ENCODE results near the gene PNP. TPM values are rescaled to one million over a fixed set of nuclear protein-coding genes. Genes with fewer than 3 reads are reported as not detected.

PNP gene
- total and polyA plus RNA-seq, 2 donors (not counting 1 experiment from before 2014, with no cell fraction given) = 42.0 to 119 TPM

- peak; percentile 28 for ATAC-seq (ENCODE audit: low read depth)
- peaks cover 16 to 18% of the 10 kb centered on the region in 2 donors for H3K4me1 ChIP-seq (ENCODE audit: control insufficient read depth in 2 of 2, insufficient read depth in 2 of 2, low read length in 2 of 2)
- Mint-ChIP-seq H3K27ac (peak overlapping the region; percentile 23), H3K9me3 (ENCODE audit: insufficient read depth) (no peaks in the 10 kb centered on the region), H3K27me3 (no peaks in the 10 kb centered on the region), H3K4me3 (peak overlapping the region; percentile 11), H3K4me1 (peaks cover 21% of the 10 kb centered on the region)
- H3K79me2 ChIP-seq (ENCODE audit: control insufficient read depth, insufficient read depth, low read length) = no peaks in the 10 kb centered on the region
- no peaks in the 10 kb centered on the region for H3K27me3 ChIP-seq (replicated peaks in 1 of 4; ENCODE audit: control extremely low read depth in 1 of 4, control insufficient read depth in 3 of 4, insufficient read depth in 4 of 4, low read length in 3 of 4)
- intact Hi-C loops (cut with micrococcal nuclease) = no loop called here
- POLR2A ChIA-PET = no interaction called here
- no peaks in the 10 kb centered on the region for H4K20me1 ChIP-seq (ENCODE audit: control insufficient read depth, insufficient read depth, low read length, poor library complexity, severe bottlenecking)
- H3K27ac ChIP-seq (ENCODE audit: low read length in 2 of 2) = no peak overlapping the region
- H3K9me3 ChIP-seq (ENCODE audit: control extremely low read depth in 1 of 3, control insufficient read depth in 2 of 3, insufficient read depth in 1 of 3, low read length in 2 of 3) = no peaks in the 10 kb centered on the region
- H3K4me2 ChIP-seq (replicated peaks; ENCODE audit: low read depth, low read length, poor library complexity, severe bottlenecking) = peak overlapping the region; percentile 55
- TF ChIP-seq CTCF (IDR thresholded peaks at IDR 0.05) = no peak
- no peak for TF ChIP-seq EZH2 (IDR thresholded peaks at IDR 0.05; ENCODE audit: borderline replicate concordance, insufficient read depth, low read depth, low read length, poor library complexity, severe bottlenecking)
- no peaks in the 10 kb centered on the region for H3K36me3 ChIP-seq (replicated peaks in 1 of 2; ENCODE audit: control extremely low read depth in 1 of 2, control insufficient read depth in 1 of 2, extremely low read depth in 1 of 2, insufficient read depth in 2 of 2, low read length in 1 of 2)
- WGBS (ENCODE audit: insufficient coverage) = 85% methylated on average over 2 of the region's 7 CpGs
- no peak overlapping the region for H3K4me3 ChIP-seq (ENCODE audit: control extremely low read depth in 1 of 5, extremely low read depth in 1 of 5, insufficient read depth in 1 of 5, low read depth in 2 of 5, low read length in 4 of 5)
- CTCF ChIA-PET = interaction anchor here (0.9 kb wide), 1 partner anchor 97 kb away, joined by 3 read pairs; no protein-coding TSS in a partner anchor
- peak overlapping the region; percentile 23 for H3K9ac ChIP-seq (ENCODE audit: low read length)
- peak; percentile 27 for DNase-seq
- H2AFZ ChIP-seq (ENCODE audit: insufficient read depth, low read depth, low read length, poor library complexity, severe bottlenecking) = no peak overlapping the region
Measured at GRCh38 chr14:20512177-20512905, 43.1 kb downstream of the PNP start.

- H3K9me3 Mint-ChIP-seq (ENCODE audit: insufficient read depth) = no peaks in the 10 kb centered on the region
- H3K4me2 ChIP-seq (replicated peaks; ENCODE audit: low read depth, low read length, poor library complexity, severe bottlenecking) = no peak overlapping the region
- H2AFZ ChIP-seq (ENCODE audit: insufficient read depth, low read depth, low read length, poor library complexity, severe bottlenecking) = no peak overlapping the region
- H3K4me3 ChIP-seq (ENCODE audit: control extremely low read depth in 1 of 5, extremely low read depth in 1 of 5, insufficient read depth in 1 of 5, low read depth in 2 of 5, low read length in 4 of 5) = no peak overlapping the region
- 50% methylated on average over 1 of the region's 4 CpGs for WGBS (ENCODE audit: insufficient coverage)
- DNase-seq = no peak
- no peaks in the 10 kb centered on the region for H3K27me3 ChIP-seq (replicated peaks in 1 of 4; ENCODE audit: control extremely low read depth in 1 of 4, control insufficient read depth in 3 of 4, insufficient read depth in 4 of 4, low read length in 3 of 4)
- no peaks in the 10 kb centered on the region for H3K36me3 ChIP-seq (replicated peaks in 1 of 2; ENCODE audit: control extremely low read depth in 1 of 2, control insufficient read depth in 1 of 2, extremely low read depth in 1 of 2, insufficient read depth in 2 of 2, low read length in 1 of 2)
- H3K79me2 ChIP-seq (ENCODE audit: control insufficient read depth, insufficient read depth, low read length) = no peaks in the 10 kb centered on the region
- TF ChIP-seq EZH2 (IDR thresholded peaks at IDR 0.05; ENCODE audit: borderline replicate concordance, insufficient read depth, low read depth, low read length, poor library complexity, severe bottlenecking) (no peak), CTCF (IDR thresholded peaks at IDR 0.05) (no peak)
- H3K4me1 Mint-ChIP-seq = peaks cover 21% of the 10 kb centered on the region
- H3K9ac ChIP-seq (ENCODE audit: low read length) = no peak overlapping the region
- H3K9me3 ChIP-seq (ENCODE audit: control extremely low read depth in 1 of 3, control insufficient read depth in 2 of 3, insufficient read depth in 1 of 3, low read length in 2 of 3) = peaks cover 0 to 3% (median 0%) of the 10 kb centered on the region in 3 donors
- POLR2A ChIA-PET = no interaction called here
- CTCF ChIA-PET = no interaction called here
- ATAC-seq (ENCODE audit: low read depth) = no peak
- intact Hi-C loops (cut with micrococcal nuclease) = no loop called here
- H4K20me1 ChIP-seq (ENCODE audit: control insufficient read depth, insufficient read depth, low read length, poor library complexity, severe bottlenecking) = no peaks in the 10 kb centered on the region
- H3K4me1 ChIP-seq (ENCODE audit: control insufficient read depth in 2 of 2, insufficient read depth in 2 of 2, low read length in 2 of 2) = peaks cover 16 to 18% of the 10 kb centered on the region in 2 donors
- H3K27me3 Mint-ChIP-seq = no peaks in the 10 kb centered on the region
- H3K4me3 Mint-ChIP-seq = no peak overlapping the region
- no peak overlapping the region for H3K27ac Mint-ChIP-seq
- no peak overlapping the region for H3K27ac ChIP-seq (ENCODE audit: low read length in 2 of 2)
Measured at GRCh38 chr14:20515846-20516245, 46.6 kb downstream of the PNP start.

All from B cell (primary cell).